IMR-90 (cell line): Measurements from ENCODE around the gene ALB. TPM values are rescaled to one million over a fixed set of nuclear protein-coding genes. Genes with fewer than 3 reads are reported as not detected.

Experiments
- ATAC-seq: fragments of 200-7000 bp; cut with Tn5 transposase; 2 replicates; pipeline ENCODE4 v1.9.1; 2020; ENCODE audit warnings: low read depth, mild to moderate bottlenecking, moderate library complexity
- BruUV-seq: library from RNA; stranded (reverse); fragments of 400-500 nt; replicated peaks from 2 replicates; lab custom pipeline; 2021; lab: Mats Ljungman, UMichigan
- CTCF ChIA-PET: fragments of 300-600 bp; formaldehyde crosslinking; extraction: SDS; loops from one replicate; lab custom pipeline; 2021; ENCODE audit warnings: antibody characterized with exemption; lab: Yijun Ruan, JAX
- POLR2A ChIA-PET: fragments of 300-600 bp; sonication (Branson Sonifier 250); formaldehyde crosslinking; loops from one replicate; lab custom pipeline; 2022; ENCODE audit warnings: antibody characterized with exemption; ENCODE audit not compliant: unreplicated experiment; lab: Charles Lee
- DNase-seq: peaks from one replicate; pipeline ENCODE4 v3.0.0; 2013
- H2AFZ ChIP-seq: replicated peaks from 2 replicates; pipeline ENCODE3; 2013; ENCODE audit warnings: low read length, mild to moderate bottlenecking; ENCODE audit not compliant: poor library complexity
- H2AK5ac ChIP-seq: 2 replicates; pipeline ENCODE4 v1.6.1; 2013; ENCODE audit warnings: low read depth, low read length, inconsistent platforms
- H2AK9ac ChIP-seq: replicated peaks from 2 replicates; pipeline ENCODE3; 2013; ENCODE audit warnings: mild to moderate bottlenecking, low read depth, low read length, moderate library complexity; ENCODE audit not compliant: poor library complexity
- H2BK120ac ChIP-seq: 2 replicates; pipeline ENCODE4 v1.6.1; 2013; ENCODE audit warnings: low read depth, low read length, inconsistent platforms
- H2BK15ac ChIP-seq: 3 replicates; pipeline ENCODE4 v1.6.1; 2013; ENCODE audit warnings: low read depth, low read length, inconsistent platforms
- H2BK20ac ChIP-seq: 2 replicates; pipeline ENCODE4 v1.6.1; 2013; ENCODE audit warnings: low read depth, mild to moderate bottlenecking, inconsistent platforms, low read length, moderate library complexity
- H2BK5ac ChIP-seq: 2 replicates; pipeline ENCODE4 v1.6.1; 2013; ENCODE audit warnings: mild to moderate bottlenecking, low read depth, low read length, inconsistent platforms; ENCODE audit not compliant: poor library complexity, severe bottlenecking
- H3K14ac ChIP-seq: replicated peaks from 2 replicates; pipeline ENCODE4 v1.6.1; 2013; ENCODE audit warnings: low read depth, low read length, inconsistent platforms
- H3K18ac ChIP-seq: 2 replicates; pipeline ENCODE4 v1.6.1; 2013; ENCODE audit warnings: low read depth, low read length, control low read depth
- H3K23ac ChIP-seq: 2 replicates; pipeline ENCODE4 v1.6.1; 2013; ENCODE audit warnings: low read depth, low read length, inconsistent platforms
- H3K27ac ChIP-seq: 2 replicates; pipeline ENCODE4 v1.5.1; 2013; ENCODE audit warnings: mild to moderate bottlenecking, control low read depth, low read length; ENCODE audit not compliant: insufficient read depth
- H3K27me3 ChIP-seq: 2 replicates; pipeline ENCODE4 v1.6.1; 2013; ENCODE audit warnings: low read length; ENCODE audit not compliant: control insufficient read depth, insufficient read depth
- H3K36me3 ChIP-seq: 2 replicates; pipeline ENCODE4 v1.6.1; 2013; ENCODE audit warnings: low read length, mixed read lengths; ENCODE audit not compliant: control insufficient read depth, insufficient read depth
- H3K4ac ChIP-seq: 2 replicates; pipeline ENCODE4 v1.6.1; 2013; ENCODE audit warnings: low read depth, low read length, inconsistent platforms
- H3K4me1 ChIP-seq: 2 replicates; pipeline ENCODE4 v1.6.1; 2013; ENCODE audit warnings: low read length, mixed read lengths; ENCODE audit not compliant: control insufficient read depth, insufficient read depth
- H3K4me2 ChIP-seq: 2 replicates; pipeline ENCODE4 v1.6.1; 2013; ENCODE audit warnings: low read depth, mild to moderate bottlenecking, control low read depth, low read length, moderate library complexity
- H3K4me3 ChIP-seq: 2 replicates; pipeline ENCODE4 v1.5.1; 2013; ENCODE audit warnings: low read depth, mild to moderate bottlenecking, control low read depth, low read length, moderate library complexity; ENCODE audit not compliant: insufficient read depth
- H3K56ac ChIP-seq: 2 replicates; pipeline ENCODE4 v1.6.1; 2013; ENCODE audit warnings: low read length, inconsistent platforms; ENCODE audit not compliant: insufficient read depth; ENCODE audit errors: extremely low read depth
- H3K79me1 ChIP-seq, 2 experiments: 2 replicates each; pipeline ENCODE4 v1.6.1; 2013; ENCODE audit warnings: low read length in 2 of 2, inconsistent platforms in 1 of 2, low read depth in 1 of 2
- H3K9ac ChIP-seq: 2 replicates; pipeline ENCODE4 v1.6.1; 2013; ENCODE audit warnings: low read depth, low read length, control low read depth
- H3K9me1 ChIP-seq: 2 replicates; pipeline ENCODE4 v1.6.1; 2013; ENCODE audit warnings: low read length, inconsistent platforms; ENCODE audit not compliant: insufficient read depth
- H3K9me3 ChIP-seq: 2 replicates; pipeline ENCODE4 v1.6.1; 2013; ENCODE audit warnings: low read length; ENCODE audit not compliant: control insufficient read depth, insufficient read depth
- H4K20me1 ChIP-seq: 2 replicates; pipeline ENCODE4 v1.6.1; 2013; ENCODE audit warnings: low read length, inconsistent platforms; ENCODE audit not compliant: insufficient read depth
- H4K5ac ChIP-seq: 2 replicates; pipeline ENCODE4 v1.6.1; 2013; ENCODE audit warnings: mild to moderate bottlenecking, low read depth, low read length, control low read depth
- H4K8ac ChIP-seq, 2 experiments: 2 replicates each; pipeline ENCODE4 v1.6.1; 2013; ENCODE audit warnings: low read depth in 2 of 2, low read length in 2 of 2, control low read depth in 1 of 2, inconsistent platforms in 1 of 2
- H4K91ac ChIP-seq: 2 replicates; pipeline ENCODE4 v1.6.1; 2013; ENCODE audit warnings: low read depth, low read length, inconsistent platforms; ENCODE audit not compliant: insufficient read depth
- RFX5 ChIP-seq: IDR thresholded peaks from 2 replicates; pipeline ENCODE4 v1.8.0; 2012; ENCODE audit warnings: low read depth, mild to moderate bottlenecking, low read length, moderate library complexity
- SMC3 ChIP-seq: fragments of 150-350 bp; IDR thresholded peaks from 2 replicates; pipeline ENCODE4 v1.6.1; 2016; ENCODE audit warnings: low read depth, mild to moderate bottlenecking, antibody characterized with exemption, low read length, moderate library complexity
- WGBS, 2 experiments: methylation state at CpG; one replicate each; pipeline versions ENCODE4 v1.1.5 to v1.1.7; 2013; ENCODE audit warnings: missing lambda C conversion rate in 2 of 2; ENCODE audit not compliant: insufficient read length in 1 of 2; ENCODE audit errors: extremely low coverage in 2 of 2; 5-methylcytosine and 5-hydroxymethylcytosine counted together
- dilution Hi-C: fragments of 300-500 bp; cut with HindIII; formaldehyde crosslinking; loops from one replicate; pipeline ENCODE4 v1.14.3; 2018; ENCODE audit warnings: low sequenced_read_pairs; ENCODE audit not compliant: unreplicated experiment
- in situ Hi-C: fragments of 300-500 bp; cut with MboI; formaldehyde crosslinking; loops from 3 replicates; pipeline ENCODE4 v1.14.3; 2019; ENCODE audit warnings: low sequenced_read_pairs, inconsistent platforms, mixed read lengths
- intact Hi-C: fragments of 100-400 bp; cut with micrococcal nuclease; formaldehyde crosslinking; loops from 2 replicates; pipeline ENCODE4 v1.10.0; 2022
- polyA plus RNA-seq, 3 experiments: library from polyadenylated mRNA; depleted of rRNA; stranded (reverse); fragments of >200 nt; gene quantifications; 2 replicates each; pipeline ENCODE4 v1.2.3, GENCODE V29; 2012; ENCODE audit warnings: low replicate concordance in 1 of 3
- total RNA-seq: library from RNA; depleted of rRNA; stranded (reverse); fragments of >200 nt; gene quantifications from 2 replicates; pipeline ENCODE4 v1.2.3, GENCODE V29; 2012
- TF ChIP-seq, protein P1 (sequence below): conservative IDR thresholded peaks from 2 replicates; pipeline ENCODE4 v1.5.1; 2012; ENCODE audit warnings: mild to moderate bottlenecking, low read depth, low read length, improper control_type of control experiment

Gene ALB
- total and polyA plus RNA-seq, 2 of the 4 experiments (the other 2 are of a cell fraction): not detected

DNA sequence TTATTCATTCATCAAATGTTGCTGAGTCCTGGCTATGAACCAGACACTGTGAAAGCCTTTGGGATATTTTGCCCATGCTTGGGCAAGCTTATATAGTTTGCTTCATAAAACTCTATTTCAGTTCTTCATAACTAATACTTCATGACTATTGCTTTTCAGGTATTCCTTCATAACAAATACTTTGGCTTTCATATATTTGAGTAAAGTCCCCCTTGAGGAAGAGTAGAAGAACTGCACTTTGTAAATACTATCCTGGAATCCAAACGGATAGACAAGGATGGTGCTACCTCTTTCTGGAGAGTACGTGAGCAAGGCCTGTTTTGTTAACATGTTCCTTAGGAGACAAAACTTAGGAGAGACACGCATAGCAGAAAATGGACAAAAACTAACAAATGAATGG lies 30.2 kb downstream of the ALB start:
- Histone ChIP-seq H3K36me3 (no peaks in the 10 kb centered on the region), H3K4me1 (no peaks in the 10 kb centered on the region), H3K18ac (no peak overlapping the region), H3K14ac (no peak overlapping the region), H4K20me1 (no peaks in the 10 kb centered on the region), H3K23ac (no peak overlapping the region), H4K8ac (no peak overlapping the region), H3K4me3 (no peak overlapping the region), H3K9ac (no peak overlapping the region), H3K79me1 (no peaks in the 10 kb centered on the region), H4K5ac (no peak overlapping the region), H2AFZ (no peak overlapping the region), H3K9me3 (no peaks in the 10 kb centered on the region), H3K9me1 (no peaks in the 10 kb centered on the region), H2BK5ac (no peak overlapping the region), H3K56ac (no peak overlapping the region), H3K27me3 (peaks cover 7% of the 10 kb centered on the region), H3K27ac (no peak overlapping the region), H2BK15ac (no peak overlapping the region), H3K4ac (no peak overlapping the region), H2BK20ac (no peak overlapping the region), H3K4me2 (no peak overlapping the region), H2BK120ac (no peak overlapping the region), H4K91ac (no peak overlapping the region), H2AK9ac (no peak overlapping the region), H2AK5ac (no peak overlapping the region)
- in situ Hi-C loops (no loop called here), dilution Hi-C loops (no loop called here), intact Hi-C loops (no loop called here)
- ChIA-PET CTCF (interaction anchor here (1.0 to 2.2 kb wide), 3 partner anchors 12 to 15 kb away, joined by 3 to 5 read pairs (median 4); no protein-coding TSS in a partner anchor), POLR2A (no interaction called here)
- ATAC-seq: peak; percentile 35; the same call in 1 of the 2 replicates
- BruUV-seq: no TSS peak
- peak; percentile 7 for DNase-seq
- TF ChIP-seq, protein P1, sequence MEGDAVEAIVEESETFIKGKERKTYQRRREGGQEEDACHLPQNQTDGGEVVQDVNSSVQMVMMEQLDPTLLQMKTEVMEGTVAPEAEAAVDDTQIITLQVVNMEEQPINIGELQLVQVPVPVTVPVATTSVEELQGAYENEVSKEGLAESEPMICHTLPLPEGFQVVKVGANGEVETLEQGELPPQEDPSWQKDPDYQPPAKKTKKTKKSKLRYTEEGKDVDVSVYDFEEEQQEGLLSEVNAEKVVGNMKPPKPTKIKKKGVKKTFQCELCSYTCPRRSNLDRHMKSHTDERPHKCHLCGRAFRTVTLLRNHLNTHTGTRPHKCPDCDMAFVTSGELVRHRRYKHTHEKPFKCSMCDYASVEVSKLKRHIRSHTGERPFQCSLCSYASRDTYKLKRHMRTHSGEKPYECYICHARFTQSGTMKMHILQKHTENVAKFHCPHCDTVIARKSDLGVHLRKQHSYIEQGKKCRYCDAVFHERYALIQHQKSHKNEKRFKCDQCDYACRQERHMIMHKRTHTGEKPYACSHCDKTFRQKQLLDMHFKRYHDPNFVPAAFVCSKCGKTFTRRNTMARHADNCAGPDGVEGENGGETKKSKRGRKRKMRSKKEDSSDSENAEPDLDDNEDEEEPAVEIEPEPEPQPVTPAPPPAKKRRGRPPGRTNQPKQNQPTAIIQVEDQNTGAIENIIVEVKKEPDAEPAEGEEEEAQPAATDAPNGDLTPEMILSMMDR: peak; percentile 44
- 0 out of 2 replicates have a peak, but pooled peaks have one; percentile 6 for TF ChIP-seq SMC3
- TF ChIP-seq RFX5: no peak
- no CpG with 5 or more reads among the region's 3 CpGs for WGBS, 2 experiments
